ENCODE data around the gene RASA3.

Gene RASA3

DNA sequence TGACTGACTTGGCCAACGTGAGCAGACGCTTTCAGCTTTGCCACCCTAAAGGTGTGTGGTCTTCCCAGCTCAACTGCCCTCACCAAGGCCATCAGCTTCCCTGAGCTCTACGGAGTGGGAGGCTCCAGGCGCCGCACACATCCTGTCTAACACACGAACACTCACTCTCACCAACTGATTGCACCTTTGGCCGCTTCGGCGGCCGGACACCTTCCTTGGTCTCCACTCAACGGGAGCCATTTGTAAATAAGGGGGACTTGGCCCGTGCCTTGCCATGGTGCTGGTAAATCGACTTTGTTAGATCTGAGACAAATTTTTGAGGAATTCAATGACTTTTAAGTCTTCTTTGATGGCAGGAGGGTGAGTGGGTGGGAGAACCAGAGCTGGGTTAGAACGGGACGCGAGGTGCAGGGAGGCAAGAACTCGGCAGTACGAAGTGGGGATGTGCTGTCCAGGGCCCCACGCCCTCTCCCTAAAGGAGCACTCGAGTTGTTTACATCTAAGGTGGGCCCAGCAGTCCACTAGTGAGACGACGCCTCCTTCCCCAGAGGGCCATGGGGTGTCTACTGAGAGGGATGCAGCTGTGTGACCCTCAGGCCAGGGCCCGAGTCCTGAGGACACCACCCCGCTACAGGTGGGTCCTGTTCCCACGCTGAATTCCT is 163.0 kb downstream of the RASA3 start:
- no peak for DNase-seq (ENCODE audit: low spot score)

DNA sequence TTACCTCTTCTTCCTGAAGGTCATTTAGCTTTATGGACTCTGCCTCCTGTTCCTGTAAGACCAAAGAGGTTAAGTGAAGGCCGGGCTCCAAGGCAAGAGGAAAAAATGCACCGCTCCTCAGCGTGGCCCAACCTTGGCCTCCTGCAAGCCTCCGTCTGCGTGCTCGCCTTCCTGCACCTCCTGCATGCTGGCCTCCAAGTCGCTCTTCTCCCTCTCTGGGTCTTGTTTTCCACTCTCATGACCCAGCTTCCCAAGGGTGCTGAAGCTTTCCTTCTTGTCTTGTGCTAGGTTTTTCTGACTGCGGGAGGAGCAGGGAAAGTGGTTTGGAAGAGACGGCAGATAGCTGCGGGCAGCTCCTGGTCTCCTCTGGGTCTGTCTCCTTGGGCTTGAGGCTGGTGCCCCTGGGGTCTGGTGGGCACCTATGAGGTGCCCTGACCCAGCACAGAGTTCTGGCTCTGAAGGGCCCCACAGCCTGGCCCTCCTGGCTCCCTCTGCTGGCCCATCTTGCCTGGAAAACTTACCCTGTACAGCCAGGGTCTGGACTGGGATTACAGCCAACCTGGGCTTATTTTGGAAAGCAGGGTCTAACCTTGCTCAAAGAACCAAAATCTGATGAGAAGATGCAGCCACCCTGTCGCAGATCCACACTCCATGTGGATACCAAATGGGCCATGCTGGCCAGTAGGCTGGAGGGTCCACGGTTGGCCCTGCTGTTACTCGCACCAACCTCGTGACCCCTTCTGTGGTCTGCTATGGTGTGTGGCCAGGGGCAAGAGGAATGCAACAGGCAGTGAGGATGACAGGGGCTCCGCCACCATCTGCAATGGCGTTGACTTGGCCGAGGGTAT is 163.7 kb downstream of the RASA3 start:
- no peak for DNase-seq (ENCODE audit: low spot score)

DNA sequence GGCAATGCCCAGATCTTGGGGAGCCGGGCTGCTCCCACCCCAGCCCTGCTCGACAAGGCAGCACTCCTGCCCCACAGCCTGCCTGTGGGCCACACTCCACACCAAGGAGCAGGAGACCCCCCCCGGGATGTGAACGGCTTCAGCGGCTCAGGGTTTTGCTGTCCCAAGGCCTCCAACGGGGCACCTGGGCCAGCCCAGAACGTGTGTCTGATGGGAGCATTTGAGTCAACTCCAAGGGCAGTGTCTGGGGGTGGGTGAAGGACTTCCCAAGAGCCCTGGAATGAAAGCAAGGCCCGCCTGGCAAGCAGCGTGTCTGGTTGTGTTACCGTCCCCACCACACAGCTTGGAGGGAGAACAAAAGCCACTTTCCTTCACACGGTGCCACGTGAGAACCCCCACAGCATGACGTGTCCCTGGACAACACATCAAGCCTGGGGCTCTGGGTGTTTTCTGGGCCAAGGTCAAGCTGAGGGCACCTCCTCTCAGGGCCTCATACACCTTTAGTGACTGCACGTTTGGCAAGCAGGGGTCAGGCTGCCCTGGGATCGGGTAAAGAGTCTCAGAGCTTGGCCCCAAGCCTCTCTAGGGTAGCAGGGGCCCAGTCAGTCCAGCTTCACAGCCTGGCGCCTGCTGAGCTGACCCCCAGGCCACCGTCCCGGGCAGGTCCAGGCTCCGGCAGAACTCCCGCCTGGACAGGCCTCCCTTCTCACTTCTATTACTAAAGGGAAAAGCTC is 164.5 kb downstream of the RASA3 start:
- no peak for DNase-seq (ENCODE audit: low spot score)

DNA sequence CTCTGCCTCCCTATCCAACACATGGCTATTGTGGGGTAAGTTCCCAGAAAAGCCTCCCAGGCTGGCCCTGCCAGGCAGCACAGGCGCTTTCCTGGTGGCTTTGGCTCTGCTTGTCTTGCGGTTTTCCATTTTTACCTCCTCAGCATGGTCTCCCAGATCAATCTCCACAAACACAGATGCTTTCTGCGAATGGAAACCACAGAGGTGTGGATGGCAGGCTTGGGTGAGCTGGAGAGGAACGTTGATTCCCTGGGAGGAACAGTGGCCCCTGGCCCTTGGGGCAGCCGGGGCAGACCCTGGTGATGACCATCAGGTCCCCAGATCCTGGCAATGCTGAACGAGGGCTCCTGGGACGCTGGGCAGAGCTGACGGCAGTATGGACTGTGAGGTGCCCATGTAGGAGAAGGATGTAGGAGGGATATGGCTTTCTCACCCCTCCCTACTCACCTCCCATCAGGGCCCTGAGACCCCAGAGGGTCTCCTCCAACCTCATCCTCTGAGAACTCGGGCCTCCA is 165.2 kb downstream of the RASA3 start:
- no peak for DNase-seq (ENCODE audit: low spot score)

DNA sequence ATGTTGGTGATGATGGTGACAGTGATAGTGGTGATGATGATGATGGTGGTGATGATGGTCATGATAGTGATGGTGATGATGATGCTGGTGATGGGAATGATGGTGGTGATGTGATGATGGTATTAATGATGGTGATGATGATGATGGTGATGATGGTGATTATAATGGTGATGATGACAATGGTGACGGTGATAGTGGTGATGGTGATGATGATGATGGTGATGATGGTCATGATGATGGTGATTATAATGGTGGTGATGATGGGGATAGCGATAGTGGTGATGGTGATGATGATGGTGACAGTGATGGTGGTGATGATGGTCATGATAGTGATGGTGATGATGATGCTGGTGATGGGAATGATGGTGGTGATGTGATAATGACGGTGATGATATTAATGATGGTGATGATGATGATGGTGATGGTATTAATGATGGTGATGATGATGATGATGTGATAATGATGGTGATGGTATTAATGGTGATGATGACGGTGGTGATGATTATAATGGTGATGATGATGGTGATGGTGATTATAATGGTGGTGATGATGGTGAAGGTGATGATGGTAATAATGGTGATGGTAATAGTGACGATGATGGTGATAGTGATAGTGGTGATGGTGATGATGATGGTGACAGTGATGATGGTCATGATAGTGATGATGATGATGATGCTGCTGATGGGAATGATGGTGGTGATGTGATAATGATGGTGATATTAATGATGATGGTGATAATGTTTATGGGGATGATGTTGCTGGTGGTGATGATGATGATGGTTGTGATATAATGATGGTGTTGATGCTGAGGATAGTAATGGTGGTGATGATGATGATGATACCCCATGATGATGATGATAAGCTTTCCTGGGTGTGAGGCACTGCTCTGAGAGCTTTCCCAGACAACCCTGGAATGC is 166.2 kb downstream of the RASA3 start:
- DNase-seq (ENCODE audit: low spot score): no peak

DNA sequence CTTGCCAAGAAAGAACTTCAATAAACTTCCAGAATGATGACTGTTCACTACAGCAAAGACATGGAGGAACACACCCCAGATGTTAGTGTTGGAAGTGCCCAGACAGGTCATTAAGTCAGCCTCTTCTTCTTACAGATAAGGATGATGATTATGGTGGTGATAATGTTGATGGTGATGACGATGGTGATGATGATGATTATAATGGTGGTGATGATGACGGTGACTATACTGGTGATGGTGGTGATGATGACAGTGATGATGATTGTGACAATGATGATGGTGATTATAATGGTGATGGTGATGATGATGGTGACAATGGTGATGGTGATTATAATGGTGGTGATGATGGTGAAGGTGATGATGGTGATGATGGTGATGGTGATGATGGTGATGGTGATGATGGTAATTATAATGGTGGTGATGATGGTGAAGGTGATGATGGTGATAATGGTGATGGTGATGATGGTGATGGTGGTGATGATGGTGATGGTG is 167.0 kb downstream of the RASA3 start:
- no peak for DNase-seq (ENCODE audit: low spot score)

DNA sequence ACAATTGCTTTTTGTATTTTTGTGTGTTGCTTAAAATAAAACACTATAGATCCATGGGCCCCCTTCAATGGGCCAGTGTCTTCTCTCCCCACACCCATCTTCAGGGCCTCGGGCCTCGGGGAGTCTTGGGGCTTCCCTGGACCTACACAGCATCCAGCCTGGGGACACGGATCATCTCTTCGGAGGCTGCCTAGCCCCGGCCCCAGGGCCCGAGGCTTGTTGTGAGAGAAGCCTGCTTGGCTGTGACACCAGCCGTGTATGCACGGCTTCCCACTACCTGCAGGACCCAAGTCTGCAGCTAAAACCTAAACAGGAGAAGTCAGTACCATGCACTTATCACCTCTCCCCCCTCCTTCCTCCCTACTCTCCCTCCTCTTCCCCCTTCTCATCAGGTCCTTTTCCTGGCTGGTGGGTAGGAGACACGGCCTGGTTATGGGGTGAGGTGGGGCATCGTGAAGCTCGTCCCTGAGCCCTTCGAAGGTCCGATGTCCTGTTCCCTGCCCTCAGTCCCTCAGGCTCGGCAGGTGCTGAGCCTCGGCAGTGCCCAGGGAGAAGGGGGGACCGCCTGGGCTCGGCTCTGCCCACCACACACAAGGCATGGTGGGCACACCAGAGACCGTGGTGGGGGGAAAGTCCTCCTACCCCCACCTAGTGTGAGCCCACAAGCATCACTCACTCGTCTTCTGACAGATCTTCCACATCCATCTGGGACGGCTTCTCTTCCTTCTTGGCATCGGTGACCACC is 168.0 kb downstream of the RASA3 start:
- DNase-seq (ENCODE audit: low spot score): no peak

DNA sequence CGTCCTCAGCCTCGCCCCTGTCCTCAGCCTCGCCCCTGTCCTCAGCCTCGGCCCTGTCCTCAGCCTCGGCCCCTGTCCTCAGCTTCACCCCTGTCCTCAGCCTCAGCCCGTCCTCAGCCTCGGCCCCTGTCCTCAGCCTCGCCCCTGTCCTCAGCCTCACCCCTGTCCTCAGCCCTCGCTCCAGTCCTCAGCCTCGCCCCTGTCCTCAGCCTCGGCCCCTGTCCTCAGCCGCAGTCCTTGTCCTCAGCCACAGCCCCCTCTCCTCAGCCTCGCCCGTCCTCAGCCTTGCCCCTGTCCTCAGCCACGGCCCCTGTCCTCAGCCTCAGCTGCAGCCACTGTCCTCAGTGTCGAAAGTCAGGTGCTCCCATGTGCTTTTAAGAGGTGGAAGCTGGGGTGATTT is 169.0 kb downstream of the RASA3 start:
- DNase-seq (ENCODE audit: low spot score): no peak

DNA sequence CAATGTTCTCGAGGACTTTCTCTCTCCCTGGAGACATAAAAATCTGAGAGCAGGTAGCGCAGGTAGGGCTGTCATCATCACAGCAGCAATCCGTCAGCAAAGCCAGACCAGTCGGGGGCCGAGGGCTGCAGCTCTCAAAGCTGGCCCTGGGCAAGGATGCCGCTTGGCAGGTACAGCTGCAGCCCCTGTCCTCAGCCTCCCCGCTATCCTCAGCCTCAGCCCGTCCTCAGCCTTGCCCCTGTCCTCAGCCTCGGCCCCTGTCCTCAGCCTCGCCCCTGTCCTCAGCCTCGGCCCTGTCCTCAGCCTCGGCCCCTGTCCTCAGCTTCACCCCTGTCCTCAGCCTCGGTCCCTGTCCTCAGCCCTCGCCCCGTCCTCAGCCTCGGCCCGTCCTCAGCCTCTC is 169.4 kb downstream of the RASA3 start:
- no peak for DNase-seq (ENCODE audit: low spot score)

DNA sequence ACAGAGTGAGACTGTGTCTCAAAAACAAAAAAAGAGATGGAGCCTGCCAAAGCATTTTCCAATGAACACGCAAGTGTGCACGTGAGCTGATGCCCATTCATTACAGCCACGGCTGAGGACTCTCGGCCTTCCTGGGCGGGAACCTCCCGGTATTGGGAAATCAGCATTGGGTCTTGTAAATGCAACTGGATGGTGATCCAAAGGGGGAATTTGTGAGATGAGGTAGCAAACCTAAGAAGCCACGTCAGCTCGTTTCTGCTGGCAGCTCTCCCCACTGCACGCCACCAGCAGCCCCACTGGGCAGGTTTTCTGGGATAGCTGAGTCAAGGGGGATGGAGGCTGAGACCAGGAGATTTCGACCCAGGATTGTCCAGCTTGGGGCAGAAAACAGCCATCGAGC is 170.0 kb downstream of the RASA3 start:
- DNase-seq (ENCODE audit: low spot score): no peak

DNA sequence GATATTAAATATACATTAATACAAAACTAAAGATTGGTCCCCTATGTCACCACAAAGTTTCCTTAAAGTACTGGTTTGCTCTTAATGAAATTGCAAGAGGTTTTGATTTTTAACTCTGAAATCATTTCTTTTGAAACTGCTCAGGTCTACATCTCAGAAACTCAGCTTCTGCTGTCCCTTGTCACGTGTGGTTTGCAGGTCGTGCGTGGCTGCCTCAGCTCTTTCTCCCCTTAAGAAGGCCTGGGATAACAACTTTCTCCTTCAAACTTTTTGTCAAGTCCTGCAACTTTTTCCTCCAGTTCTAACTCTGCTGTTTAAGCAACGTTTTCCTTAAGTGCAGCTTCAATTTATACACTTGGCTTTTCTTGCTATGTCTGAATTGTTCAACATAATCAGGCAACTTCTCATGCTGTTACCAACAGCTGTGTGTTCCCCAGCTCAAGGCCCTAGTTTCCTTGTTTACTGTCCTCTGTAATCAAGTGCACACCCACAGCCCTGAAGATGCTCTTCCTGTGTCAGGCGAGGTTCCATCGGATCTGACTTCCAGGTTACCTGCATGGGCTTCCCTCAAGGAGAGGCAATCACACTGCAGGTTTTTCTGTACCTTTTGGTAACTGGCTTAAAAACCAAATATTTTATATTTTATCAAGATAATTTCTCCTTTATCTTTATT is 172.0 kb downstream of the RASA3 start:
- DNase-seq (ENCODE audit: low spot score): no peak

DNA sequence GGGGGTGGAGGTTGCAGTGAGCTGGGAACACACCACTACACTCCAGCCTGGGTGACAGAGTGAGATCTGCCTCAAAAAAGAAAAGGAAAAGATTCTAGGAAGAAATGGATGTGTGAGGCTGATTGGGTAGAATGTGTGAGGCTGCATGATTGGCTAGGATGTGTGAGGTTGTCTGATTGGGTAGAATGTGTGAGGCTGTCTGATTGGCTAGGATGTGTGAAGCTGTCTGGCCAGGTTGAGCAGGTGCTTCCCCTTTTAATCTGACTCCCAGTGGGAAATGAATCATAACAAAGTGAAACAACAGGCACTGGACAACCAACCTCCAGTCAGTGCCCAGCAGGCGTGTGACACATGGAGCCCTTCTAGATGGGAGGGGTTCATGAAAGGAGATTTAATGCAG is 173.2 kb downstream of the RASA3 start:
- no peak for DNase-seq (ENCODE audit: low spot score)

DNA sequence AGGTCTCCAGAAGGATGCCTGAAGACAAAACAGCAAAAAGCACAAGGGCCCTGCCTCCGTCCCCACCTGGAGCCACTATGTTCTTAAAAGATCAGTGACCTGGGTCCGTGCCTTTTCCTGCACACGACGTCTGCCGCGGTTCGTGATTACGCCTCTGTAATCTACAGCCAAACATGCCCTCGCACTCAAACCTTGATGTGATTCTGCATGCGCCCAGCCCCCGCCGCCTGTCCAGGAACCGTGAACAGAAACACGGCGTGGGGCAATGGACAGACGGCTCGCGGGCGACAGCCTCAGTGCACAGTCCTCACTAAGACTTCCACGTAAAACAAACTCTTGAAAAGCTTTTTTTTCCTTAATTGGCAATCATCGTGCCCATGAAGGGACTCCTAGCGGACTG is 174.1 kb downstream of the RASA3 start:
- no peak for DNase-seq (ENCODE audit: low spot score)

DNA sequence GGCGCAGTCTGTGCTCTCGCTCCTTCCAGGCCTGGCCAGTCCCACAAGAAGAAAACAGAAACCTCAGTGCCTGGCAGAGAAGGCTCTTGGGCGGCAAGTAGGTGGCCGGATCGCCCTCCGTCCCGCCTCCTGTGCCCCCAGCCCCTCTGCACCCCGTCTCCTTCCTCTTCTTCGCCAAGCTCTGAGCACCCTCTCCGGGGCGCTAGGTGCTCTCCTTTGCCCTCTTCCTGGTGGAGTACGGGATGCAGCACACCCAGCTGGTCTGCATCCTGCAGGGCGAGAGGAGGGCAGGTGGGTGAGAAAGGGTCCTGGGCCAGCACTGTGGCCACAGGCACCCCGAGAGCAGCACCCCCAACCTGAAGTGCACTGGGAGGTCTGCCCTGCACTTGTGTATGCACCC is 175.9 kb downstream of the RASA3 start:
- no peak for DNase-seq (ENCODE audit: low spot score)

DNA sequence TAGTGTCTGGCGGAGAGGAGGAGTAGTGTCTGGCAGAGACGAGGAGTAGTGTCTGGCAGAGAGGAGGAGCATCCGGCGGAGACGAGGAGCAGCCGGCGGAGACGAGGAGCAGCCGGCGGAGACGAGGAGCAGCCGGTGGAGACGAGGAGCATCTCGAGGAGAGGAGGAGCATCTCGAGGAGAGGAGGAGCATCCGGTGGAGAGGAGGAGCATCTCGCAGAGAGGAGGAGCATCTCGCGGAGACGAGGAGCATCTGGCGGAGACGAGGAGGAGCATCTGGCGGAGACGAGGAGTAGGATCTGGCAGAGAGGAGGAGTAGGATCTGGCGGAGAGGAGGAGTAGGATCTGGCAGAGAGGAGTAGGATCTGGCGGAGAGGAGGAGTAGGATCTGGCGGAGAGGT is 176.7 kb downstream of the RASA3 start:
- no peak for DNase-seq (ENCODE audit: low spot score)

DNA sequence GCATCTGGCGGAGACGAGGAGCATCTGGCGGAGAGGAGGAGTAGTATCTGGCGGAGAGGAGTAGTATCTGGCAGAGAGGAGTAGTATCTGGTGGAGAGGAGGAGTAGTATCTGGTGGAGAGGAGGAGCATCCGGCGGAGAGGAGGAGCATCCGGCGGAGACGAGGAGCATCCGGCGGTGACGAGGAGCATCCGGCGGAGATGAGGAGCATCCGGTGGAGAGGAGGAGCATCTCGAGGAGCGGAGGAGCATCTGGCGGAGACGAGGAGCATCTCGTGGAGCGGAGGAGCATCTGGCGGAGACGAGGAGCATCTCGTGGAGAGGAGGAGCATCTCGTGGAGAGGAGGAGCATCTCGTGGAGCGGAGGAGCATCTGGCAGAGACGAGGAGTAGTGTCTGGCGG is 177.2 kb downstream of the RASA3 start:
- DNase-seq (ENCODE audit: low spot score): no peak

DNA sequence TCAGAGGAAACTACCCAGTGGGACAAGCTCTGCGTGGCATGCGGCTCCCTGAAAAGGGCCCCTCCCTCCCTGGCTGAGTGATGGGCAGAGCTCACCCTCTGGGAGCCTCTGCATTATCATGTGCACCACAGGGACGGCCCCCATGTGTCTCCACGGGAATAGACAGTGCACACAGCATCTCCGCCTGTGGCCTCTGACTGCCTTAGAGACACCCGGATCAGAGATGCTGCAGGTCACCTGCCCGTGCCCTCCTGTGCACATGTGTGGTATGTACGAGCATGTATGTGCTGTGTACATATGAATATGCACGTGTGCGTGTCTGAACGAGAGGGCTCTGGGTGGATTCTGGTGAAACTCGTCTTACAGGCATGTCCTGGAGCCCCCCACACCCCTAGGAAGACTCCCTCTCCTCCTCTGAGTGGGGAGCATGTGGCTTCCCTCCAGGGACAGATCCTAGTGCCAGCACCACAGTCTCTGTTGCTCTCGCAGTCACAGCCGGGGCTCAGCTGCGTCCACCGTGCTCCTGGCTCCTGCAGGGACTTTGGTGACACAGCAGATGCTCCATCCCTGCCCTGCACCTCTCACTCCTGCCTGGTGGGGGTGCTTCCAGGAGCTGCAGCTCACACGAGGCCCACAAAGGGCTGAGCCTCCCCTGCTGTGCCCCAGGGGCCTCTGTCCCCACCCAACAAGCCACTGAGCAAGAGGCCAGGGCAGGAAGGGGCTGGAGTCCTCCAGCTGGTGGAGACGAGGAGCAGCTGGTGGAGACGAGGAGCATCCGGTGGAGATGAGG is 178.2 kb downstream of the RASA3 start:
- no peak for DNase-seq (ENCODE audit: low spot score)

DNA sequence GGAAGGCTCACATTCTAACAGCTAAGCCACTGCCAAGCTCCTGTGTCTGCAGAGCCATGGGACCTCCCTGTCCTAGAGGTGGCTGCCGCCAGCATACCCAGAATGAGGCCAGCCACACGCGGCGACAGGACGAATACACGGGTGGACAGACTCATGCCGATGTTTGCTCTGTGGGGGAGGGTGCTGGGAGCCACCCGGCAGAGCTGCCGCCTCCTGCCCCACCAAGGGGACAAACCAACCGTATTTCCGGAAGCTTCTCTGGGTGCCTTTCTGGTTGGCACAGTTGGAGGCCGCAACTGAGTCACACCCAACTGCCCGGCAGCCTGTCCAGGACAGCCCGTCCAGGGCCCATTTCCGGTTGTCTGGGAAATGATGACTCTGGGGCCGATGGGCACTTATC is 178.9 kb downstream of the RASA3 start:
- no peak for DNase-seq (ENCODE audit: low spot score)

DNA sequence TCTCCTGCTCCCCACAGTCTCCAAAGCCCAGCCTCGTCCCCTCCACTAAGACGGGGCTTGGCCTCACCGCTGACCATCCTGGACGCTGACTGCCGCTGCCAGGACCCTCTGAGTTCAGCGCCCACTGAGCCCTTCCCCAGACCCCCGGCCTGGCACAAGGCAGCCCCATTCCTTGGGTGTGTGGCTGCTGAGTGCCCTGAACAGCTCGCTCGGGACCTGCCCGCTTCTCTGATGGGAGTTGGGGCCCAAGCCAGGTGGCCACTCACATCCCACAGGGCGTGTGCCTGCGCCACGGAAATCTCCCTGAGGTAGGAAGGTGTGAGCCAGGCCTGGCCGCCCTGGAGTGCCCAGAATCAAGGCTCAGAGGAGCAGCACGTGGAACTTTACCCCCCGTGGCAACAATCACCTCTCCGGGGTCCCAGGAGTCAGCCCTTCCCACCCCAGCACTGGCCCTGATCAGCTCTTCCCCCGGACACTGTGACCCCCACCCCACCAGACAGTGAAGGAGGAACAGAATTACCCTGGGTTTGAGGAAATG is 179.4 kb downstream of the RASA3 start:
- DNase-seq (ENCODE audit: low spot score): no peak
